Hair follicle dermal papilla cell (primary cell): ENCODE measurements around the gene SLC25A52. TPM values are rescaled to one million over a fixed set of nuclear protein-coding genes. Genes with fewer than 3 reads are reported as not detected.

Experiments
- total RNA-seq: library from RNA; depleted of rRNA; stranded (reverse); fragments of >200 nt; gene quantifications from 2 replicates; pipeline ENCODE4 v1.2.3, GENCODE V29; 2012

SLC25A52 gene, protein sequence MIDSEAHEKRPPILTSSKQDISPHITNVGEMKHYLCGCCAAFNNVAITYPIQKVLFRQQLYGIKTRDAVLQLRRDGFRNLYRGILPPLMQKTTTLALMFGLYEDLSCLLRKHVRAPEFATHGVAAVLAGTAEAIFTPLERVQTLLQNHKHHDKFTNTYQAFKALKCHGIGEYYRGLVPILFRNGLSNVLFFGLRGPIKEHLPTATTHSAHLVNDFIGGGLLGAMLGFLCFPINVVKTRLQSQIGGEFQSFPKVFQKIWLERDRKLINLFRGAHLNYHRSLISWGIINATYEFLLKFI
- not detected in 2 replicates for total RNA-seq

GRCh38 chr18:31760695-31761094, at the start of gene SLC25A52:
SLC25A52 (minus strand) TSS chr18:31760880; CDS start chr18:31760661, 219 bp downstream.

Other genes with a start within 250 kb of the SLC25A52 start
- 0.61 TPM in 1 of 2 replicates, not detected in the other for gene TTR, start 169.0 kb downstream of the SLC25A52 start, total RNA-seq
- 4.9 and 8.6 TPM in 2 replicates for gene B4GALT6, start 76.3 kb downstream of the SLC25A52 start, total RNA-seq
- gene TRAPPC8, start 182.2 kb upstream of the SLC25A52 start, total RNA-seq: 45.7 and 55.2 TPM in 2 replicates